ENCODE data around the gene NELL2.

NELL2 gene

GRCh38 chr12:44637875-44638274 is 238.2 kb downstream of the NELL2 start:
- TF ChIP-seq, protein P1, sequence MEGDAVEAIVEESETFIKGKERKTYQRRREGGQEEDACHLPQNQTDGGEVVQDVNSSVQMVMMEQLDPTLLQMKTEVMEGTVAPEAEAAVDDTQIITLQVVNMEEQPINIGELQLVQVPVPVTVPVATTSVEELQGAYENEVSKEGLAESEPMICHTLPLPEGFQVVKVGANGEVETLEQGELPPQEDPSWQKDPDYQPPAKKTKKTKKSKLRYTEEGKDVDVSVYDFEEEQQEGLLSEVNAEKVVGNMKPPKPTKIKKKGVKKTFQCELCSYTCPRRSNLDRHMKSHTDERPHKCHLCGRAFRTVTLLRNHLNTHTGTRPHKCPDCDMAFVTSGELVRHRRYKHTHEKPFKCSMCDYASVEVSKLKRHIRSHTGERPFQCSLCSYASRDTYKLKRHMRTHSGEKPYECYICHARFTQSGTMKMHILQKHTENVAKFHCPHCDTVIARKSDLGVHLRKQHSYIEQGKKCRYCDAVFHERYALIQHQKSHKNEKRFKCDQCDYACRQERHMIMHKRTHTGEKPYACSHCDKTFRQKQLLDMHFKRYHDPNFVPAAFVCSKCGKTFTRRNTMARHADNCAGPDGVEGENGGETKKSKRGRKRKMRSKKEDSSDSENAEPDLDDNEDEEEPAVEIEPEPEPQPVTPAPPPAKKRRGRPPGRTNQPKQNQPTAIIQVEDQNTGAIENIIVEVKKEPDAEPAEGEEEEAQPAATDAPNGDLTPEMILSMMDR (IDR thresholded peaks at IDR 0.05; ENCODE audit: control insufficient read depth, extremely low read depth, insufficient read depth), result no peak
- no peak for DNase-seq (ENCODE audit: low read depth)
- H3K4me3 ChIP-seq (ENCODE audit: low read depth, low read length), result no peak overlapping the region

GRCh38 chr12:44628180-44628579 is 247.9 kb downstream of the NELL2 start:
- no peak for DNase-seq (ENCODE audit: low read depth)
- TF ChIP-seq, protein P1 (IDR thresholded peaks at IDR 0.05; ENCODE audit: control insufficient read depth, extremely low read depth, insufficient read depth), result no peak

GRCh38 chr12:44627387-44628166 is 248.5 kb downstream of the NELL2 start:
- no peak for DNase-seq (ENCODE audit: low read depth)
- TF ChIP-seq, protein P1 (IDR thresholded peaks at IDR 0.05; ENCODE audit: control insufficient read depth, extremely low read depth, insufficient read depth), result no peak
- H3K4me3 ChIP-seq (ENCODE audit: low read depth, low read length), result no peak overlapping the region

More at GRCh38 chr12:44628180-44628579, 247.9 kb downstream of the NELL2 start:
- H3K4me3 ChIP-seq (ENCODE audit: low read depth, low read length), result no peak overlapping the region

- no peak overlapping the region for H3K4me3 ChIP-seq (ENCODE audit: low read depth, low read length)
- no peak for DNase-seq (ENCODE audit: low read depth)
- TF ChIP-seq, protein P1 (IDR thresholded peaks at IDR 0.05; ENCODE audit: control insufficient read depth, extremely low read depth, insufficient read depth), result no peak
Measured at GRCh38 chr12:44626883-44627282, 249.2 kb downstream of the NELL2 start.

- TF ChIP-seq, protein P1 (IDR thresholded peaks at IDR 0.05; ENCODE audit: control insufficient read depth, extremely low read depth, insufficient read depth), result no peak
- no peak for DNase-seq (ENCODE audit: low read depth)
- H3K4me3 ChIP-seq (ENCODE audit: low read depth, low read length), result no peak overlapping the region
Measured at GRCh38 chr12:44618946-44619345, 257.2 kb downstream of the NELL2 start.

DNA sequence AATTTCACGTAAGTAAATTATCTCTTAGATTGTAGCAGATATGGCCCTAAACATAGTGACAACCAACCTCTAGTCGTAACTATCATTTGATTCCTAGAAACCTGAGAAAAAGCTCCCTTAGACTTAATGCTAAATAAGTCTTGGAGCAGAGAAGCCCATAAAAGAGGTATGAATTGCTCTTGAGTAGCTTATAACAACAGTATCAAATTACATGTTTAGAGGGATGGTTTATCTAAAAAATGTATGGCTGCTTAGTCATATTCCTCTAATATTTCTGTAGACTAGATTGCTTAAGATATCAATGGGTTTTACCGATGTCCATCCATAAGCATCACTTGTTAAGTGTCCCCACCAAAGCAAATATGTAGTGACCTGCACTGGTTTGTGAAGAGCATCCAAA is 259.7 kb downstream of the NELL2 start:
- TF ChIP-seq, protein P1 (IDR thresholded peaks at IDR 0.05; ENCODE audit: control insufficient read depth, extremely low read depth, insufficient read depth), result no peak
- no peak overlapping the region for H3K4me3 ChIP-seq (ENCODE audit: low read depth, low read length)
- DNase-seq (ENCODE audit: low read depth), result no peak

DNA sequence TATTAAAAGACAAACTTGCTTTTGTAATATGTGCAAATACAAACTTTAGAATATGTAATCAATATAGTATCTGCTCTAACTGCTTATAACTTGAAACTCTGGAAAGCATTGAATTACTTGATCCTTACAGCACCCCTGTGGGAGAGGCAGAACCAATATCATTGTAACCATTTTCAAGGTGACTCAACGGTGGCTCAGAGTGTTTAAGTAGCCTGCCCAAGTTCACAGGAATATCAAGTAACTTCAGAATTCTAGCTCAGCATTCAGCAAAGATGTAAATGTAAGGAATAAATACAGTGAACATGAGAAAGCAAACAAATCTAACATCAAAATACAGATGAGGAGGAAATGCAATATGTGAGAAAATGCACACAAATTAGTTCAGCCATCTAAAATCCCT is 264.6 kb downstream of the NELL2 start:
- TF ChIP-seq, protein P1 (IDR thresholded peaks at IDR 0.05; ENCODE audit: control insufficient read depth, extremely low read depth, insufficient read depth), result no peak
- no peak for DNase-seq (ENCODE audit: low read depth)
- H3K4me3 ChIP-seq (ENCODE audit: low read depth, low read length), result no peak overlapping the region

All from LNCaP clone FGC (cell line).